Measurements from ENCODE around the gene LAMA3. TPM values are rescaled to one million over a fixed set of nuclear protein-coding genes. Genes with fewer than 3 reads are reported as not detected.

LAMA3 gene
- total RNA-seq, 1 donor, result 8.3 TPM

DNA sequence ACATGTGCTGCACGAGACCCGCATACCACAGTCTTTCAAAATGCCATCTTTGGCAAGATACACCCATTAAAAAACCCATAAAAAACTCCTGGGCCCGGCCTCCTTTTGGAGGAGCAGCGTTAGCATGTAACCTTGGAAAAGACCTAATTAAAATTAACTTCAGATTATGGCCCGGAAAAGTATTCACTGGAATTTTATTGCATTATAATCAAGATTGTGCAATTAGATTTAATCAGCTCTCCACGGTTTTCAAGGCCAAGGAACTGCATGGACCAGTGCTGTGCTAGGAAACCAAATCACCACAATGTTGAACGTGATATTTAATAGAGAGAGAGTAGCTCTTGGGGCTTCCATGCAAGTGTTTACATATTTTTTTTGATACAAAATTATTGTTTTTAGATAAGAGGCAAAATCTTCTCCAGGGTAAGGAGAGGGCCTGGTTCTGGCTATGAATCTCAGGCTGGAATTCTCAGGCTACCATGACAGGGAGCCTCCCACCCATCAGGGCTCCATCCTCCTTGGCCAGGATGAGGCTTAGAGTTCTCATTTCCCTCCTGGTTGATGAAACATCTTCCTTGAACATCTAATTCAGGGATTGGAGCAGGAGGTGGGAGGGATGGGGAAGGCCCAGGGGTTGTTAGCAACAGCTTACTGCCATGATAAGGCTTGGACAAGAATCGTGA lies 243.3 kb downstream of the LAMA3 start:
- Histone ChIP-seq H3K79me2 (ENCODE audit: insufficient read depth, low read length) (no peaks in the 10 kb centered on the region), H3K27ac (ENCODE audit: low read depth, low read length) (no peak overlapping the region), H3K9me3 (ENCODE audit: low read depth, low read length) (no peaks in the 10 kb centered on the region), H4K20me1 (ENCODE audit: insufficient read depth, low read length) (no peaks in the 10 kb centered on the region), H3K36me3 (ENCODE audit: insufficient read depth, low read length) (no peaks in the 10 kb centered on the region), H3K27me3 (ENCODE audit: insufficient read depth, low read length) (no peaks in the 10 kb centered on the region), H2AFZ (ENCODE audit: low read length) (no peak overlapping the region), H3K4me1 (ENCODE audit: insufficient read depth, low read length) (peaks cover 25% of the 10 kb centered on the region), H3K4me2 (ENCODE audit: insufficient read depth, low read length) (peak overlapping the region; percentile 15), H3K4me3 (ENCODE audit: insufficient read depth, low read length) (no peak overlapping the region)
- peak; percentile 62 for DNase-seq (ENCODE audit: insufficient read length, low spot score, missing footprints)
- TF ChIP-seq, protein P1, sequence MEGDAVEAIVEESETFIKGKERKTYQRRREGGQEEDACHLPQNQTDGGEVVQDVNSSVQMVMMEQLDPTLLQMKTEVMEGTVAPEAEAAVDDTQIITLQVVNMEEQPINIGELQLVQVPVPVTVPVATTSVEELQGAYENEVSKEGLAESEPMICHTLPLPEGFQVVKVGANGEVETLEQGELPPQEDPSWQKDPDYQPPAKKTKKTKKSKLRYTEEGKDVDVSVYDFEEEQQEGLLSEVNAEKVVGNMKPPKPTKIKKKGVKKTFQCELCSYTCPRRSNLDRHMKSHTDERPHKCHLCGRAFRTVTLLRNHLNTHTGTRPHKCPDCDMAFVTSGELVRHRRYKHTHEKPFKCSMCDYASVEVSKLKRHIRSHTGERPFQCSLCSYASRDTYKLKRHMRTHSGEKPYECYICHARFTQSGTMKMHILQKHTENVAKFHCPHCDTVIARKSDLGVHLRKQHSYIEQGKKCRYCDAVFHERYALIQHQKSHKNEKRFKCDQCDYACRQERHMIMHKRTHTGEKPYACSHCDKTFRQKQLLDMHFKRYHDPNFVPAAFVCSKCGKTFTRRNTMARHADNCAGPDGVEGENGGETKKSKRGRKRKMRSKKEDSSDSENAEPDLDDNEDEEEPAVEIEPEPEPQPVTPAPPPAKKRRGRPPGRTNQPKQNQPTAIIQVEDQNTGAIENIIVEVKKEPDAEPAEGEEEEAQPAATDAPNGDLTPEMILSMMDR (IDR thresholded peaks at IDR 0.05; ENCODE audit: extremely low read depth, low read depth, low read length), result no peak

GRCh38 chr18:23933407-23933806 lies 244.2 kb downstream of the LAMA3 start:
- Histone ChIP-seq H3K79me2 (ENCODE audit: insufficient read depth, low read length) (no peaks in the 10 kb centered on the region), H3K9me3 (ENCODE audit: low read depth, low read length) (no peaks in the 10 kb centered on the region), H3K27me3 (ENCODE audit: insufficient read depth, low read length) (no peaks in the 10 kb centered on the region), H3K4me3 (ENCODE audit: insufficient read depth, low read length) (no peak overlapping the region), H4K20me1 (ENCODE audit: insufficient read depth, low read length) (no peaks in the 10 kb centered on the region), H3K36me3 (ENCODE audit: insufficient read depth, low read length) (no peaks in the 10 kb centered on the region), H3K27ac (ENCODE audit: low read depth, low read length) (peak overlapping the region; percentile 17), H3K4me1 (ENCODE audit: insufficient read depth, low read length) (peaks cover 25% of the 10 kb centered on the region), H3K4me2 (ENCODE audit: insufficient read depth, low read length) (peak overlapping the region; percentile 9), H2AFZ (ENCODE audit: low read length) (no peak overlapping the region)
- TF ChIP-seq, protein P1 (IDR thresholded peaks at IDR 0.05; ENCODE audit: extremely low read depth, low read depth, low read length), result no peak
- DNase-seq (ENCODE audit: insufficient read length, low spot score, missing footprints), result peak; percentile 48

DNA sequence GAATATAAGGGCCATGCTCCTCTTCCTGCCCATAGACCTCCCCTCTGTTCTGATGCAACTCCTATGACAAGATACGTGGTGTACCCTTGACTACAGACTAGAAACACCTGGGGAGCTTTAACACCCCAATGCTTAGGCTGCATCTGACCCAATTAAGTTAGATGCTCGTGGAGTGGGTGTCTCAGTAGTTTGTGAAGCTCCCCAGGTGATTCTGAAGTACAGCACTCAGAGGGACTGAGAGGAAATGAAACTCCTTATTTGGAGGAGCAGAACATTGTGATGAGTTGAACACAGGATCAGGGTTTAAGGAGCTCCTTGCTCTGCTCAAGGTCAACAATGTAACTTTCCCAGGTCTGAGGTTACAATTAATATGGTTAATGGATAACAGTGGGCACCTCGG lies 245.0 kb downstream of the LAMA3 start:
- H3K4me2 ChIP-seq (ENCODE audit: insufficient read depth, low read length), result no peak overlapping the region
- no peaks in the 10 kb centered on the region for H3K79me2 ChIP-seq (ENCODE audit: insufficient read depth, low read length)
- no peaks in the 10 kb centered on the region for H3K9me3 ChIP-seq (ENCODE audit: low read depth, low read length)
- H4K20me1 ChIP-seq (ENCODE audit: insufficient read depth, low read length), result no peaks in the 10 kb centered on the region
- H2AFZ ChIP-seq (ENCODE audit: low read length), result no peak overlapping the region
- TF ChIP-seq, protein P1 (IDR thresholded peaks at IDR 0.05; ENCODE audit: extremely low read depth, low read depth, low read length), result no peak
- no peaks in the 10 kb centered on the region for H3K27me3 ChIP-seq (ENCODE audit: insufficient read depth, low read length)
- peaks cover 22% of the 10 kb centered on the region for H3K4me1 ChIP-seq (ENCODE audit: insufficient read depth, low read length)
- H3K27ac ChIP-seq (ENCODE audit: low read depth, low read length), result no peak overlapping the region
- H3K36me3 ChIP-seq (ENCODE audit: insufficient read depth, low read length), result no peaks in the 10 kb centered on the region
- no peak for DNase-seq (ENCODE audit: insufficient read length, low spot score, missing footprints)
- H3K4me3 ChIP-seq (ENCODE audit: insufficient read depth, low read length), result no peak overlapping the region

DNA sequence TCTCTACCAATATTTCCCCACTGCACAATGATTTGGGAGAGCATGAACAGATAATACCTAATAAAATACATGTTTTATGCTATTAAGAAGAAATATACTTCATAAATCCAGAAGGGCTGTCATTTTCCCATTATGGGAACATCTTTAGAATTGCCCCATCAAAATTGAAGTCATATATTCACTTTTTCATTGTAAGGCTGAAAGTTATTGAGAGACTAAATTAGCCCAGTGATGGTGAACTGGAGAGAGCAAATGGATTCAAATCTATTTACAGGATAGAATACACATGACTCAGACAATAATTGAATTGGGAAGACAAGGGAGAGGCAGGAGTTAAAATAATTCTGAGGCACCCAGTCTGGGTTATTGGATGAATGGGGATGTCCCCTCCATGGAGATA lies 245.6 kb downstream of the LAMA3 start:
- Histone ChIP-seq H3K9me3 (ENCODE audit: low read depth, low read length) (no peaks in the 10 kb centered on the region), H3K36me3 (ENCODE audit: insufficient read depth, low read length) (no peaks in the 10 kb centered on the region), H3K4me3 (ENCODE audit: insufficient read depth, low read length) (no peak overlapping the region), H3K4me2 (ENCODE audit: insufficient read depth, low read length) (no peak overlapping the region), H3K79me2 (ENCODE audit: insufficient read depth, low read length) (no peaks in the 10 kb centered on the region), H4K20me1 (ENCODE audit: insufficient read depth, low read length) (no peaks in the 10 kb centered on the region), H3K4me1 (ENCODE audit: insufficient read depth, low read length) (peaks cover 19% of the 10 kb centered on the region), H3K27me3 (ENCODE audit: insufficient read depth, low read length) (no peaks in the 10 kb centered on the region), H3K27ac (ENCODE audit: low read depth, low read length) (no peak overlapping the region), H2AFZ (ENCODE audit: low read length) (no peak overlapping the region)
- TF ChIP-seq, protein P1 (IDR thresholded peaks at IDR 0.05; ENCODE audit: extremely low read depth, low read depth, low read length), result no peak
- DNase-seq (ENCODE audit: insufficient read length, low spot score, missing footprints), result no peak
